Measurements from ENCODE around the gene ATF2.
"Not testable (repeated sequence)": the region's sequence is repeated elsewhere in the genome, so short reads cannot be mapped to it uniquely, and the experiment has no call there.

ATF2 gene

GRCh38 chr2:175158894-175159293 lies 9.1 kb downstream of the ATF2 start:
- no peak for DNase-seq

GRCh38 chr2:175156534-175156933 lies 11.5 kb downstream of the ATF2 start:
- no peak for DNase-seq

DNA sequence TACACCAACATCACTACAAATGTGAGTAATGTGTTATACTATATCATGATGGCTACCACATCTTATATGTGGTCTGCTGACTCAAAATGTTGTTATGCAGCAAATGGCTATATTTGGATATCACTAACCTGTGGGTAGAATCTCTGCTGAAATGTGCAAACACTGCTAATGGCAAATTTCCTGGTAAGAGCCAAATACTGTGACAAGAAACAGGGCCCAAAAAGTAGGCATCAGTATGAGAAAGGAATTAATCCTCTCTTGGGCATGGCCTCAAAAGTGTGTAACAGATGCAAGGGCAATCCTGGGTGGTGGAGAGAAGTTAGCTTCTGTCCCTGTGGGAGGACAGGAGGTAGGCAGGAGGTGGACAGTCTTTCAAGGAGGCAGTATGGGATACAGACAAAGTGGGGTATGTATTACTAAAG lies 13.3 kb downstream of the ATF2 start:
- DNase-seq = no peak

DNA sequence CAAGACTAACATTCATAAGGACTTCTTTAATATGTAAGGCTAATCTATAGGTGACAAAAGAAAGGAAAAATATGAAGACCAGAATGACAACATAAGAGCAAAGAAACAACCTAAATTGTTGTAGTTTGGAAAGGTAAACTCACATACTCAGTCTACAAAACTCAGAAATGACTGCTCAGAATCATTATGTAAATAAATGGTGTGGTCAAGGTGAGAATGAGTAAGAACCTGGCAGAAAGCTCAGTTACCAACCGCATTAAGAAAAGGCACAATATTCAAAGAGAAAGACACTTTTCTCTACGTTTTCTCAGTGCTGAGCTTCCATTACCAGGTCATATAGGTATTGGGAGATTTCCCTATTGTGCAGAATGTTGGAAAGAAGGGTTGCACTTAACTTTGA lies 15.8 kb downstream of the ATF2 start:
- DNase-seq = no peak

DNA sequence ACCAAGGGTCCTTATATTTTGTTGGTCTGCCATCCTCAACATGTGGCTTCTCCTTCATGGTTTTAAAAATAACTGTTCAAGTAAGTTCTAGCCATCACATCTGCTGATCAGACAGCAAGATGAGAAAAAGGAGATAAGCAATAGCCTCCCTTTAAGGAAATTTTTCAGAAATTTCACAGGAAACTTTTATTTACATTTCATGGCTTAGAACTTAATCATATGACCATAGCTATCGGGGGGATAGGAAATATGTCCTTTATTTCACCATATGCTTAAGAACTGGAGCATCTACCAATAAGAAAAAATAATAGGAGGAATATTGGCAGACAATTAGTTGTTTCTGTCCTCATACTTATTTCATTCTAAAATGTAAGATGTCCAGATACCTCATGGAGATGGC lies 16.2 kb downstream of the ATF2 start:
- DNase-seq = no peak

DNA sequence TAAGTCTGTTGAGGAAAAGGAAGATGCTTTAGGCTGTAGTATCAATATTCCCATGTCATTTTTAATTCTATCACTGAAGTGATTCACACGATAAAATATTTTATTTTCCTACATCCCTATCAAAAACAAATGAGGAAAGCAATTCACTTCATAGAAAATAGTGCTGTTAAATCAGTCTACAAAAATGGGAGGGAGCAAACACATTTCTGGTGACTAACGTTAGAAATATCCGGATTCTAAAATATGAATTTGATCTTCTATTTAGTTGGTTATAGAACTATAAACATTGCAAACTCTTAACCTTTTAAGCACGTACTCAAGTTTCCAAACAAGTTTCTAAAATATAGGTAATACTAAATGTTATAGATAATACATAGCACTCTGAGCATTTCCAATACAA lies 20.8 kb downstream of the ATF2 start:
- DNase-seq = no peak

DNA sequence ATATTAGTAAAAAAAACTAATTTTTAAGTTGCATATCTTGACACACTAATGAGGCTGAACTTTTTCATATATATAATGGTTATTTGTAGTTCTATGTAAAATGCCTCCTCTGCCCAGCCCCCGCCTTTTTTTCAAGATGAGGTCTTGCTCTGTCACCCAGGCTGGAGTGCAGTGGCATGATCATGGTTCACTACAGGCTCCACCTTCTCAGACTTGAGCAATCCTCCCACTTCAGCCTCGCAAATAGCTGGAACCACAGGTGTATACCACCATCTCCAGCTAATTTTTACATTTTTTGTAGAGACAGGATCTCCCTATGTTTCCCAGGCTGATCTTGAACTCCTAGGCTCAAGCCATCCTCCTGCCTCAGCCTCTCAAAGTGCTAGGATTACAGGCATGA lies 24.3 kb downstream of the ATF2 start:
- DNase-seq = no peak

GRCh38 chr2:175143191-175143590 lies 24.8 kb downstream of the ATF2 start:
- no peak for DNase-seq

DNA sequence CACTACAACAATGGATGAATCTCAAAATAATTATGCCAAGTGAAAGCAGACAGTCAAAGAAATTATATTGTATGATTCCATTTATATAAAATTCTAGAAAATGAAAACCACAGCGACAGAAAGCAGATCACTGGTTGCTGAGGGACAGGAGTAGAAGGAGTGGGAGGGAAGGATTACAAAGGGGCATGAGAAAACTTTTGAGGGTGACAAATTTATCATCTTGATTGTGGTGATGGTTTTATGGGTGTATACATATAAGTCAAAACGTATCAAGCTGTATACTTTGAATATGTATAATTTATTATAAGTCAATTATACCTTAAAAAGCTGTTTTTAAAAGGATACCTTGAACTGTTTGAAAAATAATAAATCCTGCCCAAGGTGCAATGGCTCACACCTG lies 27.7 kb downstream of the ATF2 start:
- DNase-seq = no peak

DNA sequence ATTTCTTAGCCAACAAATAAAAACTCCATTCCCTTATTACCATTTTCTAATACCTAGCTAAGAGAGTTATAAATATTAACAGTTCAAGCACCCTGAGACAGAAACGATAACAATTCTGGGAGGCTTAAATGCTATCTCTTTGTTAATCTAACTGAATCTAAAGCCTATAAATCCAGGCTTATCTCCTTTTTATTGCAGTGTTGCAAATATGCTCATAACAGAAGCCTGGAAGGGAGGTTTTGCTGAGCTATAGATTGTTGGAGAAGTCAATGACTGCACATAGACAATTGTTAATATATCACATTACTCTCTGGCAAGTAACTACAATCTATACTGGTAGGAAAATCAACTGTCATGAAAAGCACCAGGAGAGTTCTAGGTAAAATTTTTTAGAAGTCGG lies 30.2 kb downstream of the ATF2 start:
- DNase-seq = no peak

DNA sequence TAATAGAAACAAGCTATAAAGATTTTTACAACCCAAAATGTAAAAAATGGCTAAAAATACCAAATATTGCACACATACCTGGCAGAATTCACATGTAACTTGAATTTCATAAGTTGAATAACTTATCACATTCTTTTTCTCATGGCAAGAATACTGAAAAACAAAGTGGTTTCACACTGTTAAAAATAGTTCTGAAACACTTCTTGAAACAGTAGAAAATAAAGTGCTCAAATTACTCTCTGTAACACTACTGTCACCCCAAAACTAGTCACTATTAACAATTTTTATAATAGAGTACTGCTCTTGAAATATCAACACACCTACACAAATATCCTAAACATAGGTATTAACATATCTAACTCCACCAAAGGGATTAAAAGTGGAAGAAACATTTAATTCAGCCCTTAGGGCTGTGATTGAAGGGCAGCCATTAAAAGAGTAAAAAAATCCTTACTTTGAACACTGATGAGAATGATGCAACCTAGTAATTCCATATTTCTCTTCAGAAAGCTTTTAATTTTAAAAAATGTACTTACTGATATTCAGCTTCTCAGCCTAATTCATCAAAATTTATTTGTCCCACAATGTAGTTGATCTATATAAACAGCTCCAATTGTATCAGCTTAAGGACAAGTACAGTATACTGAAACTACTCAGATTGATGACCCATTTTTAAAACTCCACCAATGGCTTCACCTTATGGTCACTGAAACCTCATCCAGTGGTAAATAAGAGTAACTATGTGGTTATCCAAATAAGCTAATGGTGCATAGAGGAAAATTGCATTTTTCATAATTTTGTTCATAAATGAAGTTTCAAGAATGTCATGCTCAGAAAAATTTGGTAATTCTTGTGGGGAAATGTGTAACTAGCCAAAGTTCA lies 31.4 kb downstream of the ATF2 start:
- no peak for DNase-seq

- DNase-seq = no peak
Measured at GRCh38 chr2:175135862-175136261, 32.1 kb downstream of the ATF2 start.

DNA sequence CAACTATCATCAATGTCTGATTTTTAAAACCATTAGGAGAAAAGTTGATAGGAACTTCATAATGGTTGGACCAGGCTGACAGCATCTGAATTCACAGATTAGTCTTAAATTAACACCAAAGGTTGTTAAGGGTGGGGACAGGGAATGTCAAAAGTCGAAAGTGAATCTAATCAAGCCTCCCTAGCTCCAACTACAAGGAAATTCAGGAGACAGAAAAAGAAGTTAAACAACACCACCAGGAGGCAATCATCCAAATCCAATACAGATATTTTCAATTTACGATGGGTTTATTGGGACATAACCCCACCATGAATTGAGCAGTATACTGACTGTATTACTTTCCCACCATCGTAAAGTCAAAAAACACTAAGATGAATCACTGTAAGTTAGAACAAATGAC lies 32.8 kb downstream of the ATF2 start:
- DNase-seq = no peak

- no peak for DNase-seq
Measured at GRCh38 chr2:175131252-175131651, 36.8 kb downstream of the ATF2 start.

GRCh38 chr2:175126661-175127060 lies 41.3 kb downstream of the ATF2 start:
- DNase-seq = no peak

DNA sequence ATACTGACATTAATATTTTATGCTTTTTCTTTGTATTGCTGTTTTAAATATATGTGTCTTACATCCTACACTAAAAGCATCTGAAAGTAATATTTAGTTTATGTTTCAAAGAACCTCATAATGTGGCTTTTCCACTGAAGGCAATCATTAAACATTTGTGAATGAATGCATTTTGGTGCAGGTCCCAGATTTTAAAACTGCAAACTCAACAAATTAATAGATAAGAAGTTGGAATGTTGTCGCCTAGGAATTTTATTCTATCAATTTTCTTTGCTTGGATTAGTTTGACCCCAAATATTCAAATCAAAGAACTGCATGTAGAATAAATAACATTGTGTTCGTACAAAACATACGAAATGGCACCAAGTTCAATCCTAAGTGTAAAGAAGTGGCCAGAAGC lies 44.7 kb downstream of the ATF2 start:
- DNase-seq = no peak

- DNase-seq = no peak
Measured at GRCh38 chr2:175111200-175111657, 56.8 kb downstream of the ATF2 start.

- not testable (repeated sequence) for DNase-seq
Measured at GRCh38 chr2:175108091-175108490, 59.9 kb downstream of the ATF2 start.

GRCh38 chr2:175107146-175107545 lies 60.9 kb downstream of the ATF2 start:
- no peak for DNase-seq

- no peak for DNase-seq
Measured at GRCh38 chr2:175103191-175103590, 64.8 kb downstream of the ATF2 start.

DNA sequence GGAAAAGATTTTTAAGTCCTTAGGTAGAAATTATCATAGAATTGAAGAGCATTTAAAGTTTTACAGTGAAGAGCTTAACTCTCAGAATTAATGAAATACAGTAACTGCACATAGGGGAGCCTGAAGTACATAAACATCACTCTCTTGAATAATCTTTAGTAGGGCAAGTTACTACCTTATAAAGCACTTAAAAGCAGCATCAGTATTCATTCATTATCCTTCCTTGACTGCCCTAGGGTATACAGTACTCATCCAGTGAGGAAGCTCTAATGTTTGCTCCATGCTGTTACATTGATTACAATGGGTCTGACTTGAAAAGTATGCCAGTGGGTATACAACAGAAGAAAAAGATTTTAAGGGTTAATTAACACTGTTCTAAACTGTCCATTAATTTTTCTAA lies 66.5 kb downstream of the ATF2 start:
- no peak for DNase-seq

DNA sequence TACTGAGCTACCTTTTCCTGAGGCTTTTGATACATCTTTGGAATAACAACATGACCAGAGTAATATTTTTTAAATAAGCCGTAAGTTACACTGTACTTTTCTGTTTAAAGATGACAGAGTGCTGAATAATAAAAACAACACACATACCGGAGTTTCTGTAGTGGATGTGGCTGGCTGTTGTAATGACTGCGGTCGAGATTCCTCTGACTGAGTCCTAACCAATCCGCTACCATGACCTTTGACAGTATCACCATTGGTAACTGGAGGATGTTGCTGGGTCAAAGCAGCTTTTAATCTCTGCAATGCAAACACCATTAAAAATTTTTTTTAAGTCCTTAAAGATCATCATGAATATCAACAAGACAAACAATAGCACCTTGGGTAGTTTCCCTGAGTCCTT lies 70.7 kb downstream of the ATF2 start:
- DNase-seq = no peak

- not testable (repeated sequence) for DNase-seq
Measured at GRCh38 chr2:175084117-175084516, 83.9 kb downstream of the ATF2 start.

DNA sequence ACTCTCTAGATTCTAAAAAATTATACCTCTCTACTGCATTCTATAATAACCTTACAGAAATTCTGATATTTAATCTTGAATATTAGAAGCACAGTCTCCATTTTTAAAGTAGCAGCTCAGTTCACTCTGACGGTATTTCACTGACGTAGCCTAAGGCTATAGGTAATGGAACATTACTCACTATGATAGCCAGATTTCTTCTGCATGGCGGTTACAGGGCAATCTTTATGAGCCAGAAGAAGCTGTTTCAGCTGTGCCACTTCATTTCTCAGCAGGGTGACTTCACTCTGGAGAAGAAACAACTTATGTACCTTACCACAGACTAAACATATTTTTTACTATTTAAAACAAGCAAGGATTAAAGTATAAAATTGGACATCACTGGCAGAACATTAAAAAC lies 87.5 kb downstream of the ATF2 start:
- DNase-seq = no peak

DNA sequence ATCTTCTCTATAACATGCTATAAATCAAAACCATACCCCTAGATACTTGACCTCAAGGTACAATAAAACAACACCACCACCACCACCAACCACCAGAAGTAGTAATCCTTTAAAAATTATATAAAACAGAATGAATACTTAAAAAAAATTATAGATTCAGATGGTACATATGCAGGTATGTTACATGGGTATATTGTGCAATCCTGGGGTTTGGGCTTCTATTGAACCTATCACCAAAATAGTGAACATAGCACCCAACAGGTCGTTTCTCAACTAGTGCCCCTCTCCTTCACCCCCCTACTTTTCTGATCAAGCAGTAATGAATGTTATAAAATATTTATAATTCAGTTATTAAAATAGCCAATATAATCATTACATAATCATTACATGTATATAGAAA lies 91.7 kb downstream of the ATF2 start:
- DNase-seq = no peak
